Peyer's patch (tissue), 4 donors: Measurements from ENCODE around the gene FRMD8. TPM values are rescaled to one million over a fixed set of nuclear protein-coding genes. Genes with fewer than 3 reads are reported as not detected.
"Not testable (repeated sequence)": the region's sequence is repeated elsewhere in the genome, so short reads cannot be mapped to it uniquely, and the experiment has no call there.

Source experiments
- DNase-seq, 3 donors: peaks; one replicate each; pipeline ENCODE4 v3.0.0-alpha.2; 2017 to 2019
- H3K27ac ChIP-seq, 4 donors: fragments of 200-600 bp; sonication (generic); one replicate each; pipeline ENCODE4 v1.5.1; 2016 to 2019
- H3K27me3 ChIP-seq, 2 donors: fragments of 200-600 bp; sonication (generic); one replicate each; pipeline ENCODE4 v1.5.1; 2019
- H3K36me3 ChIP-seq, 3 donors: fragments of 200-600 bp; sonication (generic); one replicate each; pipeline ENCODE4 v1.5.1; 2016 to 2019
- H3K4me1 ChIP-seq, 4 donors: fragments of 200-600 bp; sonication (generic); one replicate each; pipeline ENCODE4 v1.5.1; 2016 to 2019
- H3K4me3 ChIP-seq, 4 donors: fragments of 200-600 bp; sonication (generic); 1 replicate in 3 of 4; 2 replicates in 1 of 4; pipeline ENCODE4 v1.5.1; 2016 to 2019; ENCODE audit warnings: mild to moderate bottlenecking in 1 of 4
- H3K9me3 ChIP-seq, 4 donors: fragments of 200-600 bp; sonication (generic); one replicate each; pipeline ENCODE4 v1.5.1; 2016 to 2019; ENCODE audit warnings: mild to moderate bottlenecking in 1 of 4
- CTCF ChIP-seq, 6 experiments: fragments of 450-650 bp in 4 of 6; fragments of 200-600 bp in 2 of 6; sonication (generic) in 1 of 6; IDR thresholded peaks; one replicate each; pipeline ENCODE4 v1.5.1; 2017 to 2019; ENCODE audit warnings: antibody characterized with exemption in 6 of 6, mild to moderate bottlenecking in 3 of 6, moderate library complexity in 1 of 6
- POLR2A ChIP-seq, 2 donors: fragments of 450-650 bp; IDR thresholded peaks; one replicate each; pipeline ENCODE4 v1.5.1; 2017; ENCODE audit warnings: antibody characterized with exemption in 2 of 2, mild to moderate bottlenecking in 2 of 2, moderate library complexity in 2 of 2
- total RNA-seq, 4 donors: library from RNA; depleted of rRNA; stranded (reverse); fragments of >200 nt; gene quantifications; one replicate each; pipeline ENCODE4 v1.1.0, GENCODE V29; 2016

Gene FRMD8
- total RNA-seq, 4 donors from 2014 or later, result 51.2 to 115 (median 102) TPM

- Histone ChIP-seq H3K4me1 (peaks cover 0 to 13% (median 10%) of the 10 kb centered on the region in 4 donors), H3K27ac (peak overlapping the region in 3 of 4 donors; percentile 8 to 36 (median 35)), H3K27me3 (no peaks in the 10 kb centered on the region), H3K36me3 (peaks cover 0 to 37% (median 0%) of the 10 kb centered on the region in 3 donors), H3K9me3 (no peaks in the 10 kb centered on the region), H3K4me3 (no peak overlapping the region)
- TF ChIP-seq POLR2A (IDR thresholded peaks at IDR 0.05) (no peak), CTCF (IDR thresholded peaks at IDR 0.05) (no peak)
- DNase-seq, result peak; percentile 16 to 66 (median 53)
These were observed 59.4 kb downstream of the FRMD8 start for GRCh38 chr11:65445604-65446445.

GRCh38 chr11:65446446-65447277 is 60.2 kb downstream of the FRMD8 start:
- Histone ChIP-seq H3K27me3 (no peaks in the 10 kb centered on the region), H3K27ac (peak overlapping the region in 3 of 4 donors; percentile 22 to 36 (median 35)), H3K4me1 (peaks cover 0 to 11% (median 8%) of the 10 kb centered on the region in 4 donors), H3K36me3 (peaks cover 0 to 33% (median 0%) of the 10 kb centered on the region in 3 donors), H3K4me3 (no peak overlapping the region), H3K9me3 (no peaks in the 10 kb centered on the region)
- peak; percentile 24 to 67 (median 58) for DNase-seq
- TF ChIP-seq POLR2A (IDR thresholded peaks at IDR 0.05), result no peak
- TF ChIP-seq CTCF (IDR thresholded peaks at IDR 0.05), result no peak

- Histone ChIP-seq H3K27me3 (no peaks in the 10 kb centered on the region), H3K27ac (peak overlapping the region in 2 of 4 donors; percentile 1 to 52), H3K4me1 (peaks cover 0 to 1% (median 0%) of the 10 kb centered on the region in 4 donors), H3K36me3 (peaks cover 0 to 25% (median 0%) of the 10 kb centered on the region in 3 donors), H3K4me3 (no peak overlapping the region), H3K9me3 (no peaks in the 10 kb centered on the region)
- DNase-seq, result peak in 2 of 3 donors; percentile 21 to 46
- no peak for TF ChIP-seq POLR2A (IDR thresholded peaks at IDR 0.05)
- no peak for TF ChIP-seq CTCF (IDR thresholded peaks at IDR 0.05)
These were observed 61.6 kb downstream of the FRMD8 start for GRCh38 chr11:65448074-65448417.

DNA sequence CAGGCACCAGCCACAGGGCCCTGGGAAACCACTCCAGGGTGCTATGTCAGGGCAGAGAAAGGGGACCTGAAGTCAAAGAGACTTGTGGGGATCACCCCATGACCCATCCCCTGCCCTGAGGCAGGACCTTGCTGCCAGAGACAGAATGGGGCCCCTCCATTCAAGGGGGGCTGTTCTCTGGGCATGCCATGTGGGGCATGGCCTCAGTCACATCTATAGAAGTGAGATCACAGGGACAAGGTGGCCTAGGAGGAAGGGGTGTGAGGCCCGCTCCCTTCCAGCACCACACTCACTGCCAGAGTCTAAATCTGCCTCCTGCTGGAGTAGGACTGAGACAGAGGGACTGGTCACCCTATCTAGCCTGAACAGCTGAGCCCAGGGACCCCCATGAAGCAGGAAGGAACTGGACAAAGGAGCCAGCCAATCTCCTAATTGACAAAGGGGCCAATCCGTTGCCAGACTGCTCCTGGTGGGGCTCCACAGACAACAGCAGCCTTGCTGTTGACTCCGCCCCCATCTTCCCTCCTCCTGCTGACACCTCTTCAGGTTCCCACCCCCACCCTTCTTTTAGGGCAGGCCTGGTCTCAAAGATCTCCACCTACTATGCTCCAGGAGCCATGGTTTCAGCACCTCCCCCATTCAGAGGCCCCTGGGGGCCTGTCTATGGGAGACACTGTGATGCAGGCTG is 62.1 kb downstream of the FRMD8 start:
- no peak for TF ChIP-seq CTCF (IDR thresholded peaks at IDR 0.05)
- TF ChIP-seq POLR2A (IDR thresholded peaks at IDR 0.05), result no peak
- Histone ChIP-seq H3K27ac (peak overlapping the region in 2 of 4 donors; percentile 1 to 52), H3K4me1 (no peaks in the 10 kb centered on the region), H3K9me3 (no peaks in the 10 kb centered on the region), H3K36me3 (peaks cover 0 to 19% (median 0%) of the 10 kb centered on the region in 3 donors), H3K27me3 (no peaks in the 10 kb centered on the region), H3K4me3 (no peak overlapping the region)
- DNase-seq, result peak in 2 of 3 donors; percentile 13 to 53

GRCh38 chr11:65451301-65451700 is 64.9 kb downstream of the FRMD8 start:
- not testable (repeated sequence) for H3K27ac ChIP-seq, H3K9me3 ChIP-seq, H3K4me1 ChIP-seq, H3K36me3 ChIP-seq, H3K27me3 ChIP-seq, DNase-seq, H3K4me3 ChIP-seq

- not testable (repeated sequence) for H3K4me1 ChIP-seq, H3K4me3 ChIP-seq, H3K27me3 ChIP-seq, DNase-seq, H3K9me3 ChIP-seq, H3K36me3 ChIP-seq
- peak overlapping the region in 1 of 4 donors; percentile 35 for H3K27ac ChIP-seq
These were observed 65.8 kb downstream of the FRMD8 start for GRCh38 chr11:65452259-65452658.
